Daoy (cell line): ENCODE results near the gene CLEC4C. TPM values are rescaled to one million over a fixed set of nuclear protein-coding genes. Genes with fewer than 3 reads are reported as not detected.

Source experiments
- DNase-seq: peaks from one replicate; pipeline ENCODE4 v3.0.0-alpha.2; 2015; ENCODE audit warnings: low read depth
- total RNA-seq: library from RNA; depleted of rRNA; stranded (reverse); fragments of >200 nt; shearing (Covaris generic); gene quantifications from 2 replicates; pipeline ENCODE4 v1.2.3, GENCODE V29; 2014; rRNA removed

CLEC4C gene
- total RNA-seq, 1 experiment from 2014 or later = not detected

DNA sequence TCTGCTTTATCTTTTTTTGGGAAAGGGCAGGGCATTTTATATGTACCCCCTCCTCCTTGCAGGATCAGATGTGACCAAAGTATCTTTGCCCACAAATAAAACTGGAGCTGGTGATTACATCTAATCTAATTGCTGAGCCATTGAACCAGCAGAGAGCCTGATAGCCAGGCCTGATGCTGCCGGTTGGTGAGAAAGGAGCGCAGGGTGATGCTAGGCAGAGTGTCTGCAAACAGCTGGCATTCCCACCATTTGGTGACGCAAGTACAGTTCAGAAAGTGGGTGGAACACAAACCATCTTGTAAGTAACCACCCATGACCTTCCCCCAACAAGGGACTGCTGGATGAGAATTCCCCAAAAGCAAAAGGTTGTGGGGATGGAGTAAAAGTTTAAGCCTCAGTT lies 23.2 kb downstream of the CLEC4C start:
- no peak for DNase-seq

DNA sequence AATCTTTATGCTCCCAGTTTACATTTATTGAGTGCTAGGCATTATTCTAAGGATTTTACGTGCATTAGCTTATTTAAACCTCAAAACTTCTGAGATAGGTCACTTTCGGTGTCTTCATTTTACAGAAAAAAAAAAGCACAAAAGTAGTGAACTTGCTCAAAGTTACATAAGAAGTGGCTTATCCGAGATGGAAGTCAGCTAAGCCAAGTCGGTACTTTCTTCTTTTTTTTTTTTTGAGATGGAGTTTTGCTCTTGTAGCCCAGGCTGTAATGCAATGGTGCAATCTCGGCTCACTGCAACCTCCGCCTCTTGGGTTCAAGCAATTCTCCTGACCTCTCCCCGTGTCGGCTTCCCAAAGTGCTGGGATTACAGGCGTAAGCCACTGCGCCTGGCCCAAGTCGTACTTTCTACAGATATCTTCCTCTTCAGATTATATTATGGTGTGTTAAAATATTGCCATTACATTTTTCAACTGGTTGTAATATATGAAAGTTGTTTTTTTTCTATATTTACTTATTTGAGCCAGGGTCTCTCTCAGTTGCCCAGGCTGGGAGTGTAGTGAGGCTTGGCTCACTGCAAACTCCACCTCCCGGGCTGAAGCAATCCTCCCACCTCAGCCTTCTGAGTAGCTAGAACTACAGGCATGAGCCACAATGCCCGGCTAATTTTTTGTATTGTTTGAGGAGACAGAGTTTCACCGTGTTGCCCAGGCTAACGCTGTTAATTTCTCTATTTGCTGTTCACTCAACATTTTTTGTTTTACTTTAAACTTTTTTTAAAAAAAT lies 27.0 kb downstream of the CLEC4C start:
- no peak for DNase-seq

DNA sequence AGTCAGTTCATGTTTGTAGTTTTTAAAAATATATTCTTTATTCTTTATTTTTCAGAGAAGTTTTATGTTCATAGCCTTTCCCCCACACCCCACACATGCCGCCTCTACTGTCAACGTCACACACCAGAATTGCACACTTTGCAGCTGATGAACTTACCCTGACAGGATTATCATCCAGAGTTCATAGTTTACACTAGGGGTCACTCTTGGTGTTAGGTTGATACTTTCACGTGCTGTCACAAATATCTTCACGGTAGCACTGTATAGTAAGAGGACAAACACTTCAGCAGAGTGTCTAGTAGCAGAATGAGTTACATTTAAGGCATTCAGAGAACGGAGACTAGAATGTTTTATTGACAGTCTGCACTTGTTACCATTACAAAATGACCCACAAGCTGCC lies 30.8 kb downstream of the CLEC4C start:
- DNase-seq = peak; percentile 9

DNA sequence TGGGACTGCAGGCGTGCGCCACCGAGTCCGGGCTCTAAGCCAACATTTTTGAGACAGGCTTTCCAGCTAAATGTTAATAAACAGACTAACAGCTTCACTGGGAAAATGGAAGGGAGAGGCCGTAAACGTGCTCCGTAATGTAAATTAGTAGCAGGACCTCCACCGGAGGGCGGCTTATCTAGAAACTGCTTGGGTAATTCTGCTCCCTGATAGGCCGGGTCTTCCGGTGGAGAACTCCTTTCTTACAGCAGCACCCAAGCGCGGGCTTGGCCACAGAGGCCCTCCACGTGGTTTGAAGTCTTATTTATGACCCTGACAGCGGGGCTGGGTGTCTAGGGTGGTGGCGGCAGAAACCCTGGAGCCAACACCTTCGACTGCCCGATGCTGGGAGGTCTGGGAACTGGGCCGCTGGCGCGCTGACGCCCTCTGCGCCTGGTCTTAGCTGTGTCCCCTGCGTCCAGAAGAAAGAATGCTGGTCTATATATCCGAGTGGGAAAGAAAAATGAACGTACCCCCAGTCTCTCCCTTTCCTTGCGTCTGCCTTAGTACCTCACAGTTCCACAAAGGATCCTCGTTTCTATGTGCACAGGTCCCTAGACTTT lies 34.2 kb downstream of the CLEC4C start:
- DNase-seq = no peak

DNA sequence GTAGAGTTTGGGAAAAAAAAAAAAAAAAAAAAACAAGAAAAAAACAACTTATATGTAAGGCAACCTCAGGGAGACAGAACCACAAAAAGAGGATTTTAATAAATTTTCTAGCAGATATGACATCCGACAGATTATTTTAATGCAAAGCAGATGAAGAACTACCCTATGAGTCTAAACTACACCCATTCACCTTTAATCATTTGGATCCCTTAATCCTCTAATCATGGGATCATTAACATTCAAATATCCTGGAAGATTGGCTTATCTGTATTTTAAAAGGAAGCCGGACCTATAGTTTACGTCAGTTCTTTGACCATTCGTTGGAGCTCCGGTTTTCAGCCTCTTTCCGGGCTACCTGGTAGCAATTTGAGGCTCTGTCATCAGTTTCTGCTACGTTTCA lies 36.0 kb downstream of the CLEC4C start, which contains the start of gene DPPA3:
Gene DPPA3 (plus strand): TSS at position 301 of the 400 bp plus-strand sequence. CDS start 138 bp downstream, outside the sequence.
- DNase-seq = no peak

DNA sequence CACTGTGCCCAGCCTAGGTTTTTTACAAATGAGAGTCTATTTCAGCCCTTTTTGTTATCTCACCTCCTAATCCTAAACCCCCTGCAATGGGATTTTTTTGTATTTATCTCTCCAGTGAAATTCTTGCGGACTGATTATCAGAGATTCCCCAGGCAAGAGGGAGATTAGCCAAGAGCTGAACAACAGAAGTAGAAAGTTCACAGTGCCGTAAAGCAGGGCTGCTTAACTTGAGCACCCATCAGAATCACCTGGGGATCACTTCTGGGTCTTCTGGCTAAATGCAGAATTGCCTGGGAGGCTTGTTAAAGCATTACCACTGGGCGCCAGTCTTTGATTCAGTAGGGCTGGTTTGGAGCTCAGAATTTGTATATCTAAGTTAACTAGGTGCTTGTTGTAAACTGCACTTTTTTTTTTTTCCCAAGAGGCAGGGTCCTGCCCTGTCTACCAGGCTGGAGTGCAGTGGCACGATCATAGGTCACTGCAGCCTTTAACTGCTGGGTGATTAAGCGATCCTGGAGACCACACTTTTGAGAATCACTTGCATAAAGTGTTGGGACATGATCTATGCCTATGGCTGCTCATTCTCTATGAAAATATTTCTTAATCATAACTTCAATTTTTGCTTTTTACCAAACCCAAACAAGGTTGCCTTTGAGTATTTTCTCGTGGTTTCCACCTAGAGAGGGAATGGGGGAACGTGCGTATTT lies 37.1 kb downstream of the CLEC4C start:
- DNase-seq = no peak

DNA sequence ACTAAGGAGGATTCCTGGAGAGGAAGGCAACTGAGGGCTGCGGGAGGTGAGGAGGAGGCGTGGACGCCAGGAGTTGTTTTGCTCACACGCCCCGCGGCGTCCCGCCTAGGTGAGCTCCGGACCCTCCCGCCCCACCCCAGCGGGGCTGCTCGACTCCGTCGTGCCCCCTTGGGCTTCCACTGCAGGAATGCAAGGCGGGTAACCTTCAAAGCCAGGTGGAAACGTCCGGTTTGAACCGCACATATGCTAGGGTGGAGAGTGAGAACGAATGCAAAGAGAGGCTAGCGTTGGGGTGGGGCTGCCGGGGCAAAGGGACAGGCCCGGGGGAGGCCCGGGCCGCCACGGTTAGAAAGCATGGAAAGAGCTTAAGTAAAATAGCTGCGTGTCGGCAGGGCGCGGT lies 41.3 kb downstream of the CLEC4C start:
- DNase-seq = no peak

DNA sequence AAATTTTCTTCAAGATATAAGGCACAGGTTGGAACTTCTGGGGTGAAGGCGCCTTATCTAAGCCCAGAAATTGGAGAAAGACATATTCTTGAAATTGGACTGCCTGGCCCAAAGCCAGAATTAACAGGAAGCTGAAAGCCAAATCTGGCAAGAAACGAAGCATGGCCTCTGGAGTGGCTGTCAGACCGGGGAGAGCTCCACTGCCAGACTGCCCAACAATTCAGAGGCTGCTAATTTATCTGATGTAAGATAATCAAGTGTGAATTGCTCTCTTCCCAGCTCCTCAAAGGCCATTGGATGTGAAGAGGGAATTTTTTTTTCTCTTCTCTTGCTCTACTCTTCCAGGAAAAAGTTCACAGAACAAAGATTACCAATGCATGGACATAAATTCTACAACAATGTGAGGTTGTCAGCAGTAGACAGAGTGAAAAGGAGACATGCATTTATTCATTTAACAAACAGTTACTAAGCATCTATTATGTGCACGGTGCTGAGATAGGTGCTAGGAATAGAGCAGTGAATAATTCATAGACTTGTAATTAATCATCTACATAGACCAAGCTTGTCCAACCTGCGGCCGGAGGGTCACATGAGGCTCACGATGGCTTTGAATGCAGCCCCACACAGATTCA lies 51.5 kb downstream of the CLEC4C start, which contains the start of gene GDF3:
Gene GDF3 (minus strand): TSS at position 210 of the 632 bp plus-strand sequence. CDS start 47 bp downstream, at position 163.
- peak; percentile 36 for DNase-seq

DNA sequence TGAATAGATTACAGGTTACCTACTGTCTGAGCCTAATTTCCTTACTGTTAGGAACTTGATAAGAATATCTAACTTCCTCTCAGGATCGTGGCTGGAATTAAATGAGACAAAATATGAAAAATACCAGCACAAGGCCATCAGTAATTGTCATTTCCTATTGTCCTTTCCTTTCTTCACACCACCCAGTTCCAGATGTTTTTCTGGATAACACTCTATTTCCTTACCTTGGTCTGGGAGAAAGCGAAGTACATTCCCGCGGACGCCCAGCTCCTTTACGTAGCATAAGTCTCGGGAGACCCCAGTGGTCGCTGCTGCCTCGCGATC lies 52.0 kb downstream of the CLEC4C start:
- no peak for DNase-seq

DNA sequence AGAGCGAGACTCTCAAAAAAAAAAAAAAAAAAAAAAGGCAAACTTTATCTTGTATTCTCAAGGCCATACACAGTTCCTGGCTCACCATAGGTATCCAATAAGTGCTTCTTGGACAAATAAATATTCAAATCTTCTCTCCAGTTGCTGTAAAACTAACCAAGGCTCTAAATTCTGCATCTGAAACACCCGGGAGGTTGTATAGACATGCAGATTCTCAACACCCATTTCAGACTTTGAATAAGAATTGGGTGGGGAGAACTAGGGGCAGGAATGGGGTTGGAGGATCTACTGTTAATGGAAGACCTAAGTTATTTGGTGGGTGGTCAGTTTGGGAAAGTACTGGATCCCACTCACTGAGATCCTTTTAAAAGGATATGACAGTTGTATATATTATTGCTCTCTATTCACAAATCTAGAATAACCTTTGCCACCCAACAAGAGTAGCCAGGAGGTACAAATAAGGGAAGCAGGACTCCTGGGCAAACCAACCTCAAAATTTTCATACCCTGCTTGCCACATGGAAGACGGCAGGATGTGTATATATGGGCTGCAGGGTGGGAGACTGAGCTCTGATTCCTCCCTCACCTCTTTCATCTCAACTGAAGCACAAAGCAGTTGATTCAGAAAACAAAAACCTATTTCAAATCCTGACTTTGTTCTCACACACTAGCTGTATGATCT lies 52.5 kb downstream of the CLEC4C start:
- no peak for DNase-seq

DNA sequence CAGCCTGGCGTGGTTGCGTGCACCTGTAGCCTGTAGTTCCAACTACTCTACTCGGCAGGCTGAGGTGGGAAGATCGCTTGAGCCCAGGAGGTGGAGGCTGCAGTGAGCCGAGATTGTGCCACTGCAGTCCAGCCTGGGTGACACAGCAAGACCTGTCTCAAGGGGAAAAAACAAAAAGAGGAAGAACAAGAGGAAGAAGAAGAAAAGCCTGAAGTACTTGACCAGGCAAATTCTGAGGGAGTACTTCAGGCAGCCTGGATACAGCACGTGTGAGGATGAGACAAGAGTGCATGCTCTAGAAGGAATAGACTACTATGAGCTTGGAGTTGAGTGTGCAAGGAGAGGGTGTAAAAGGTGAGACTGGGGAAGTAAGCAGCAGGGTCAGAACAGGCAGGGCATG lies 53.4 kb downstream of the CLEC4C start:
- no peak for DNase-seq

DNA sequence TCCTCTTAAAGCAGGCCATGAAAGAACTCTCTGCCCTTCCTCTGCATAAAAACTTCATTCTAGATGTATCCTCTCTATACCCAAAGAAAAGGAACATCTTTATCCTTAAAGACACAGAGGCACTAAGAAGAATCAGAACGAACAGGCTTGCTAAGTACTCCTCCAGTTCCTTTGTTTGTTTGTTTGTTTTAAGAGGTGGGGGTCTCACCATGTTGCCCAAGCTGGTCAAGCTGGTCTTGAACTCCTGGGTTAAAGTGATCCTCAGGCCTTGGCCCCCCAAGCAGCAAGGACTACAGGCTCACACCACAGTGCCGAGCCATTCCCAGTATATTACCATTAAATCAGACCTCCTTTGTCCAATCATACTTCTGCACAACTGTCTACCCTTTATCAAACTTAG lies 65.6 kb downstream of the CLEC4C start:
- no peak for DNase-seq

Other genes with a start within 250 kb of the CLEC4C start
- gene CD163, start 243.6 kb downstream of the CLEC4C start, total RNA-seq = under 0.01 TPM in 1 of 2 replicates, not detected in the other
- gene APOBEC1, start 81.5 kb downstream of the CLEC4C start, total RNA-seq = not detected in 2 replicates
- gene GDF3, start 51.6 kb downstream of the CLEC4C start, total RNA-seq = not detected in 2 replicates
- not detected in 2 replicates for gene DPPA3, start 35.9 kb downstream of the CLEC4C start, total RNA-seq
- not detected in 2 replicates for gene NANOGNB, start 17.8 kb upstream of the CLEC4C start, total RNA-seq
- not detected in 2 replicates for gene NANOG, start 42.0 kb upstream of the CLEC4C start, total RNA-seq
- not detected in 2 replicates for gene SLC2A14, start 125.5 kb upstream of the CLEC4C start, total RNA-seq
- gene SLC2A3, start 188.8 kb upstream of the CLEC4C start, total RNA-seq = 7.6 and 9.0 TPM in 2 replicates